K562 (cell line): ENCODE data around the gene APEX1. TPM values are rescaled to one million over a fixed set of nuclear protein-coding genes. Genes with fewer than 3 reads are reported as not detected.

Experiments
- C11orf30 ChIP-seq: fragments of 450-650 bp; IDR thresholded peaks from 2 replicates; pipeline ENCODE4 v1.6.1; 2016; ENCODE audit warnings: low read depth, mild to moderate bottlenecking
- NFE2 ChIP-seq: IDR thresholded peaks from 2 replicates; pipeline ENCODE4 v1.6.1; 2014; ENCODE audit warnings: antibody characterized with exemption, low read depth
- RAD21 ChIP-seq, 2 experiments: fragments of 250-450 bp in 1 of 2; fragments of 450-650 bp in 1 of 2; sonication (Bioruptor Pico) in 1 of 2; formaldehyde crosslinking in 1 of 2; IDR thresholded peaks in 1 of 2; conservative IDR thresholded peaks in 1 of 2; 2 replicates each; pipeline versions ENCODE4 v1.4.0 to v1.8.0; 2020 to 2022; ENCODE audit warnings: mild to moderate bottlenecking in 2 of 2, moderate library complexity in 1 of 2
- polyA plus RNA-seq, 8 experiments: library from polyadenylated mRNA; depleted of rRNA in 4 of 8; stranded (reverse) in 5 of 8; unstranded in 3 of 8; fragments of >200 nt; fragmentation: Nextera tagmentation in 2 of 8; fragmentation: Illumina TruSeq in 1 of 8; extraction: Ambion mirVana in 2 of 8; extraction: Trizol in 1 of 8; gene quantifications; 2 replicates each; pipeline versions ENCODE4 v1.2.1 to v1.2.3, GENCODE V29; 2011 to 2014; ENCODE audit warnings: inconsistent platforms in 1 of 8, missing spikeins in 1 of 8
- total RNA-seq, 7 experiments: library from RNA; depleted of rRNA in 6 of 7; stranded (reverse); fragments of >200 nt in 6 of 7; fragmentation: Illumina TruSeq in 2 of 7; extraction: Trizol in 2 of 7; gene quantifications; 2 replicates each; pipeline versions ENCODE4 v1.2.1 to v1.2.3, GENCODE V29; 2011 to 2021; ENCODE audit warnings: low replicate concordance in 1 of 7
- TF ChIP-seq, protein P1 (sequence below), 2 experiments: fragments of 450-650 bp; formaldehyde crosslinking in 1 of 2; IDR thresholded peaks; 2 replicates each; pipeline versions ENCODE4 v1.4.0 to v1.6.1; 2014 to 2020; ENCODE audit warnings: mild to moderate bottlenecking in 2 of 2, borderline replicate concordance in 1 of 2, low read depth in 1 of 2

The APEX1 gene
- total and polyA plus RNA-seq, 9 of the 15 experiments (the other 6 are each of a cell fraction or from before 2014, with no cell fraction given) = 50.2 to 274 (median 158) TPM

DNA sequence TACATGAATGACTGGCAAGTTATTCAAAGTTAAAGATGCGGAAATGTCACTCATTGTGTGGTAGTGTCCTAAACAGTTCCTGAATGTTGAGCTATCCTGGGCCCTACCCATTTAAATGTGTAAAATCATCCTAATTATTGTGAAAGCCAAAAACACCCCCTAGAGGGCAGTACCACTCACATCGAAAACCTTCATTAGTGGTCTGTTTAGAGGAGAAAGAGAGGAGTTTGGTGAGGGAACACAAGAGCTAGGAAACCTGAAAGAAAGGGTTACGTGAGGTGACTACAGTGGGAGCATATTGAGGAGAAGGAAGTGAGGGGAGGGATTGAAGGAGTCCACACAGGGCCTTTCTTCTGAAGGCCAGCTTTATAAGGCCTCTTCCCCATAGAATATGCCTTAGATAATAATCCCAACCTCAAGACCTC, 39.2 kb upstream of the APEX1 start (continued):
- TF ChIP-seq, protein P1, sequence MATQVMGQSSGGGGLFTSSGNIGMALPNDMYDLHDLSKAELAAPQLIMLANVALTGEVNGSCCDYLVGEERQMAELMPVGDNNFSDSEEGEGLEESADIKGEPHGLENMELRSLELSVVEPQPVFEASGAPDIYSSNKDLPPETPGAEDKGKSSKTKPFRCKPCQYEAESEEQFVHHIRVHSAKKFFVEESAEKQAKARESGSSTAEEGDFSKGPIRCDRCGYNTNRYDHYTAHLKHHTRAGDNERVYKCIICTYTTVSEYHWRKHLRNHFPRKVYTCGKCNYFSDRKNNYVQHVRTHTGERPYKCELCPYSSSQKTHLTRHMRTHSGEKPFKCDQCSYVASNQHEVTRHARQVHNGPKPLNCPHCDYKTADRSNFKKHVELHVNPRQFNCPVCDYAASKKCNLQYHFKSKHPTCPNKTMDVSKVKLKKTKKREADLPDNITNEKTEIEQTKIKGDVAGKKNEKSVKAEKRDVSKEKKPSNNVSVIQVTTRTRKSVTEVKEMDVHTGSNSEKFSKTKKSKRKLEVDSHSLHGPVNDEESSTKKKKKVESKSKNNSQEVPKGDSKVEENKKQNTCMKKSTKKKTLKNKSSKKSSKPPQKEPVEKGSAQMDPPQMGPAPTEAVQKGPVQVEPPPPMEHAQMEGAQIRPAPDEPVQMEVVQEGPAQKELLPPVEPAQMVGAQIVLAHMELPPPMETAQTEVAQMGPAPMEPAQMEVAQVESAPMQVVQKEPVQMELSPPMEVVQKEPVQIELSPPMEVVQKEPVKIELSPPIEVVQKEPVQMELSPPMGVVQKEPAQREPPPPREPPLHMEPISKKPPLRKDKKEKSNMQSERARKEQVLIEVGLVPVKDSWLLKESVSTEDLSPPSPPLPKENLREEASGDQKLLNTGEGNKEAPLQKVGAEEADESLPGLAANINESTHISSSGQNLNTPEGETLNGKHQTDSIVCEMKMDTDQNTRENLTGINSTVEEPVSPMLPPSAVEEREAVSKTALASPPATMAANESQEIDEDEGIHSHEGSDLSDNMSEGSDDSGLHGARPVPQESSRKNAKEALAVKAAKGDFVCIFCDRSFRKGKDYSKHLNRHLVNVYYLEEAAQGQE (IDR thresholded peaks at IDR 0.05; ENCODE audit: borderline replicate concordance) = peak; percentile 32; the same call in 1 of the 2 replicates
- TF ChIP-seq, protein P1 (CRISPR knock-in tag; IDR thresholded peaks at IDR 0.05; ENCODE audit: low read depth) = no peak
- TF ChIP-seq RAD21 (CRISPR knock-in tag; conservative IDR thresholded peaks at IDR 0.05 in 1 of 2, IDR thresholded peaks at IDR 0.05 in 1 of 2) (peak; percentile 33 to 69; a peak in 3 of 4 replicates), C11orf30 (peak; percentile 12; the same call in 1 of the 2 replicates), NFE2 (peak; percentile 48; the same call in 1 of the 2 replicates)
